Measurements from ENCODE around the gene CHD1L.
"Not testable (repeated sequence)": the region's sequence is repeated elsewhere in the genome, so short reads cannot be mapped to it uniquely, and the experiment has no call there.

CHD1L gene

GRCh38 chr1:147235822-147236221 lies 6.7 kb upstream of the CHD1L start:
- FAIRE-seq = no peak

GRCh38 chr1:147236448-147236847 lies 6.0 kb upstream of the CHD1L start:
- FAIRE-seq = no peak

GRCh38 chr1:147236959-147237791 lies 5.3 kb upstream of the CHD1L start:
- FAIRE-seq = no peak

GRCh38 chr1:147238053-147238902 lies 4.2 kb upstream of the CHD1L start:
- no peak for FAIRE-seq

GRCh38 chr1:147238925-147239820 lies 3.3 kb upstream of the CHD1L start:
- FAIRE-seq = no peak

GRCh38 chr1:147240131-147240721 lies 2.3 kb upstream of the CHD1L start:
- FAIRE-seq = not testable (repeated sequence)

GRCh38 chr1:147241934-147242448 lies 493 bp upstream of the CHD1L start:
- FAIRE-seq = no peak

- no peak for FAIRE-seq
Observed at GRCh38 chr1:147243228-147243685, 773 bp downstream of the CHD1L start.

- FAIRE-seq = no peak
Observed at GRCh38 chr1:147243841-147244240, 1.4 kb downstream of the CHD1L start.

- FAIRE-seq = no peak
Observed at GRCh38 chr1:147245129-147245528, 2.6 kb downstream of the CHD1L start.

GRCh38 chr1:147245586-147246021 lies 3.1 kb downstream of the CHD1L start:
- no peak for FAIRE-seq

- FAIRE-seq = no peak
Observed at GRCh38 chr1:147246044-147246690, 3.7 kb downstream of the CHD1L start.

GRCh38 chr1:147246910-147247655 lies 4.6 kb downstream of the CHD1L start:
- no peak for FAIRE-seq

GRCh38 chr1:147247656-147248238 lies 5.3 kb downstream of the CHD1L start:
- FAIRE-seq = no peak

- FAIRE-seq = no peak
Observed at GRCh38 chr1:147252540-147252939, 10.1 kb downstream of the CHD1L start.

GRCh38 chr1:147260956-147261355 lies 18.5 kb downstream of the CHD1L start:
- no peak for FAIRE-seq

GRCh38 chr1:147264158-147264768 lies 21.8 kb downstream of the CHD1L start:
- no peak for FAIRE-seq

GRCh38 chr1:147266381-147266780 lies 23.9 kb downstream of the CHD1L start:
- FAIRE-seq = no peak

GRCh38 chr1:147267711-147268110 lies 25.2 kb downstream of the CHD1L start:
- no peak for FAIRE-seq

GRCh38 chr1:147270721-147271120 lies 28.2 kb downstream of the CHD1L start:
- FAIRE-seq = no peak

Data from A204.1 (cell line).